Stimulated activated CD8-positive, alpha-beta memory T cell treated with anti-CD3 and anti-CD28 coated beads, Interleukin-2, amount 100 ng/mL, for 1 hour (primary cell): ENCODE data around the gene TMTC2.

Experiments used
- DNase-seq, 2 donors: peaks; one replicate each; pipeline ENCODE4 v3.0.0-alpha.2; 2020; ENCODE audit warnings: low read depth in 2 of 2

Gene TMTC2

GRCh38 chr12:82682326-82682725, 4.4 kb upstream of the TMTC2 start:
- no peak for DNase-seq

- no peak for DNase-seq
These were observed 3.9 kb upstream of the TMTC2 start for GRCh38 chr12:82682851-82683261.

GRCh38 chr12:82685790-82686167, 927 bp upstream of the TMTC2 start:
- DNase-seq, result peak; percentile 78 to 82

GRCh38 chr12:82687021-82688011, 610 bp downstream of the TMTC2 start:
- DNase-seq, result peak; percentile 2 to 18

- DNase-seq, result no peak
These were observed 1.4 kb downstream of the TMTC2 start for GRCh38 chr12:82688035-82688501.

- DNase-seq, result no peak
These were observed 1.9 kb downstream of the TMTC2 start for GRCh38 chr12:82688596-82688995.

- DNase-seq, result no peak
These were observed 3.3 kb downstream of the TMTC2 start for GRCh38 chr12:82690006-82690405.

- no peak for DNase-seq
These were observed 4.8 kb downstream of the TMTC2 start for GRCh38 chr12:82691513-82691912.

- DNase-seq, result no peak
These were observed 7.6 kb downstream of the TMTC2 start for GRCh38 chr12:82694276-82694675.

GRCh38 chr12:82694970-82695369, 8.3 kb downstream of the TMTC2 start:
- no peak for DNase-seq

GRCh38 chr12:82695531-82695930, 8.8 kb downstream of the TMTC2 start:
- no peak for DNase-seq

GRCh38 chr12:82696543-82696942, 9.8 kb downstream of the TMTC2 start:
- no peak for DNase-seq

- no peak for DNase-seq
These were observed 12.2 kb downstream of the TMTC2 start for GRCh38 chr12:82698708-82699564.

GRCh38 chr12:82705774-82706173, 19.1 kb downstream of the TMTC2 start:
- no peak for DNase-seq

- DNase-seq, result no peak
These were observed 21.6 kb downstream of the TMTC2 start for GRCh38 chr12:82708061-82708879.

GRCh38 chr12:82709794-82710355, 23.2 kb downstream of the TMTC2 start:
- DNase-seq, result no peak

- no peak for DNase-seq
These were observed 24.0 kb downstream of the TMTC2 start for GRCh38 chr12:82710741-82711140.

- no peak for DNase-seq
These were observed 27.7 kb downstream of the TMTC2 start for GRCh38 chr12:82714427-82714826.

GRCh38 chr12:82721726-82722125, 35.0 kb downstream of the TMTC2 start:
- no peak for DNase-seq

- DNase-seq, result no peak
These were observed 36.4 kb downstream of the TMTC2 start for GRCh38 chr12:82723093-82723492.

- DNase-seq, result no peak
These were observed 37.2 kb downstream of the TMTC2 start for GRCh38 chr12:82723891-82724290.
